Gastrocnemius medialis (tissue), 4 donors: ENCODE measurements around the gene HES4.

Source experiments
- CTCF ChIP-seq, 5 experiments: fragments of 450-650 bp in 3 of 5; fragments of 200-600 bp in 2 of 5; sonication (generic) in 2 of 5; IDR thresholded peaks in 4 of 5; conservative IDR thresholded peaks in 1 of 5; 1 replicate in 4 of 5; 2 replicates in 1 of 5; pipeline ENCODE4 v1.5.1; 2016 to 2019; ENCODE audit warnings: antibody characterized with exemption in 5 of 5, mild to moderate bottlenecking in 3 of 5, moderate library complexity in 3 of 5
- POLR2A ChIP-seq, 2 donors: fragments of 450-650 bp; IDR thresholded peaks; one replicate each; pipeline ENCODE4 v1.6.1; 2017; ENCODE audit warnings: antibody characterized with exemption in 2 of 2, mild to moderate bottlenecking in 2 of 2, moderate library complexity in 2 of 2

GRCh38 chr1:959731-960362 lies 40.0 kb downstream of the HES4 start:
- TF ChIP-seq POLR2A (IDR thresholded peaks at IDR 0.05) (no peak), CTCF (IDR thresholded peaks at IDR 0.05 in 4 of 5, conservative IDR thresholded peaks at IDR 0.05 in 1 of 5) (no peak)
